ENCODE results near the gene SERPINA5. TPM values are rescaled to one million over a fixed set of nuclear protein-coding genes. Genes with fewer than 3 reads are reported as not detected.
A peak's percentile ranks its signal among the peaks of the same experiment; 100 is the strongest.

The SERPINA5 gene
- total and polyA plus RNA-seq, 4 experiments from 2014 or later, result not detected

DNA sequence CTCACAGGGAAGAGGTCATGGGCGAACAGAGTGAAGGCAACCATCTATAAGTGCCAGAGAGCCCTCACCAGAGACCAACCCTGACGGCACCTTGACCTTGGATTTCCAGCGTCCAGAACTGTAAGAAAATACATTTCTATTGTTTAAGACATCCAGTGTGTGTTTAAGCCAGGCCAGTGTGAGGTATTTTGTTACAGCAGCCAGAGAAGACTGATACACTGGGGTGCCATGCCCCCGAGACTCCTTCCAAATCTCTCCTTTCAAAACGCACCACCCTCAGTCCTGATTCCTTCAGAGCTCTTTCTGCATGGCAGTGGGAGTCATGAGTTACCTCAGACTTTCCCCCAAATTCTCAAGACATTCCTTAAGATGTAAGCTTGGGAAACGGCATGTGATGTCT lies 2.5 kb upstream of the SERPINA5 start:
- CTCF ChIA-PET (ENCODE audit: partially characterized antibody), result no interaction called here
- no peak overlapping the region for H3K4me3 Mint-ChIP-seq
- no peak overlapping the region for H3K27ac Mint-ChIP-seq
- no peaks in the 10 kb centered on the region for H3K4me1 ChIP-seq (ENCODE audit: insufficient read depth, low read length)
- H3K27ac ChIP-seq (ENCODE audit: low read depth, low read length), result no peak overlapping the region
- H3K4me3 ChIP-seq (ENCODE audit: low read length in 2 of 2), result no peak overlapping the region
- intact Hi-C loops (cut with micrococcal nuclease), result no loop called here
- H3K27me3 ChIP-seq (ENCODE audit: insufficient read depth, low read length), result no peaks in the 10 kb centered on the region
- POLR2A ChIA-PET (ENCODE audit: partially characterized antibody), result no interaction called here
- H3K36me3 Mint-ChIP-seq, result no peaks in the 10 kb centered on the region
- H3K36me3 ChIP-seq (ENCODE audit: insufficient read depth, low read length), result no peaks in the 10 kb centered on the region
- no peaks in the 10 kb centered on the region for H3K9me3 ChIP-seq (ENCODE audit: control insufficient read depth in 1 of 2, low read length in 2 of 2)
- H3K27me3 Mint-ChIP-seq, result peaks cover 0 to 3% of the 10 kb centered on the region in 2 donors
- no peak for DNase-seq
- H3K9me3 Mint-ChIP-seq, result no peaks in the 10 kb centered on the region
- H3K4me1 Mint-ChIP-seq, result no peaks in the 10 kb centered on the region

DNA sequence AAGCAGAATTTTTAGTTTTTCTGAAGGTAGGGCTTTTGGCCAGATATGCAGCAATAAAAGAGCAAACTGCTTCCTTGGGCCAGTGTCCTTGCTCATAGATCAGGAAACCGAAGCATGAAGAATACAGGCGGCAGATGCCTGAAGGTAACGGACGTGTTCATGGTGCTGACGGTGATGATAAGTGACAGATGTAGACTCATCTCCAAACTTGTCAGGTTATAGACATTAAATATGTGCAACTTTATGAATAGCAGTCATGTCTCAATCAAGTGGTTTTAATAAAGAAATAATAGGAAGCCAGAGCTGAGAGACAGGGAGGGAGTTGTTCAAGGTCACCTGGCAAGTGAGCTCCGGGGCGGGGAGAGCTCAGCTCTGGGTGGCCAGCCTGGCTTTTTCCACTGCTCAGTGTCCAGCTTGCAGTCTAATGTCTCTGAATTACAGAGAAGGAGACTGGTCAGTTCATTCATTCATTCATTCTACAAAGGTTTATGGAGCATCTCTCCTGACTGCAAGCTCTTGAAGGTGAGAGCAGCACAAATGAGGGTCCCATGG lies 1.0 kb downstream of the SERPINA5 start:
- no peak overlapping the region for H3K4me3 Mint-ChIP-seq
- H3K27ac Mint-ChIP-seq, result no peak overlapping the region
- peaks cover 2 to 3% of the 10 kb centered on the region in 2 donors for H3K27me3 Mint-ChIP-seq
- H3K9me3 Mint-ChIP-seq, result no peaks in the 10 kb centered on the region
- H3K27me3 ChIP-seq (ENCODE audit: insufficient read depth, low read length), result no peaks in the 10 kb centered on the region
- CTCF ChIA-PET (ENCODE audit: partially characterized antibody), result no interaction called here
- DNase-seq, result no peak
- H3K36me3 ChIP-seq (ENCODE audit: insufficient read depth, low read length), result no peaks in the 10 kb centered on the region
- no peak overlapping the region for H3K27ac ChIP-seq (ENCODE audit: low read depth, low read length)
- no peaks in the 10 kb centered on the region for H3K9me3 ChIP-seq (ENCODE audit: control insufficient read depth in 1 of 2, low read length in 2 of 2)
- H3K36me3 Mint-ChIP-seq, result no peaks in the 10 kb centered on the region
- POLR2A ChIA-PET (ENCODE audit: partially characterized antibody), result no interaction called here
- H3K4me3 ChIP-seq (ENCODE audit: low read length in 2 of 2), result no peak overlapping the region
- H3K4me1 ChIP-seq (ENCODE audit: insufficient read depth, low read length), result no peaks in the 10 kb centered on the region
- no peaks in the 10 kb centered on the region for H3K4me1 Mint-ChIP-seq
- intact Hi-C loops (cut with micrococcal nuclease), result no loop called here

DNA sequence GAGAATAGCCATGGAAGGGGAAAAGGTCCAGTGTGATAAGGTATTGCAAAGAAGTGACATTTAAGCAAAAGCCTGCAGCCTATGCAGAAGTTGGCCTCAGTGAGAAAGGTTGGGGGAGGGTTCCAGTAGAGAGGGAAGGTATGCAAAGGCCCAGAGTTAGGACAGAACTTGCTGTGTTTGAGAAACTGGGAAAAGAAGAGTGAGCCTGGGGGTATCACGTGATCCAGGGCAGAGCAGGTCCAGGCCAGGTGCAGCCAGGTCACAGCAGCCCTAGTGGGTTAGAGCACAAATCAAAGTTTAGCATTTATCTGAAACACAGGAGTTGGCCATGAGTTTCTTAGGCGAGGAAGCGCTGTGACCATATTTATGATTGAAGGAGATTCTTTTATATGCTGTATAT lies 1.6 kb downstream of the SERPINA5 start:
- Mint-ChIP-seq H3K9me3 (no peaks in the 10 kb centered on the region), H3K4me3 (no peak overlapping the region), H3K27ac (no peak overlapping the region), H3K27me3 (peaks cover 2 to 3% of the 10 kb centered on the region in 2 donors), H3K4me1 (no peaks in the 10 kb centered on the region), H3K36me3 (no peaks in the 10 kb centered on the region)
- POLR2A ChIA-PET (ENCODE audit: partially characterized antibody), result no interaction called here
- H3K4me3 ChIP-seq (ENCODE audit: low read length in 2 of 2), result no peak overlapping the region
- no peak overlapping the region for H3K27ac ChIP-seq (ENCODE audit: low read depth, low read length)
- H3K27me3 ChIP-seq (ENCODE audit: insufficient read depth, low read length), result no peaks in the 10 kb centered on the region
- CTCF ChIA-PET (ENCODE audit: partially characterized antibody), result no interaction called here
- intact Hi-C loops (cut with micrococcal nuclease), result no loop called here
- DNase-seq, result no peak
- no peaks in the 10 kb centered on the region for H3K4me1 ChIP-seq (ENCODE audit: insufficient read depth, low read length)
- H3K36me3 ChIP-seq (ENCODE audit: insufficient read depth, low read length), result no peaks in the 10 kb centered on the region
- H3K9me3 ChIP-seq (ENCODE audit: control insufficient read depth in 1 of 2, low read length in 2 of 2), result no peaks in the 10 kb centered on the region

GRCh38 chr14:94583557-94583956 lies 2.3 kb downstream of the SERPINA5 start:
- no peaks in the 10 kb centered on the region for H3K9me3 Mint-ChIP-seq
- H3K9me3 ChIP-seq (ENCODE audit: control insufficient read depth in 1 of 2, low read length in 2 of 2), result no peaks in the 10 kb centered on the region
- CTCF ChIA-PET (ENCODE audit: partially characterized antibody), result no interaction called here
- POLR2A ChIA-PET (ENCODE audit: partially characterized antibody), result no interaction called here
- H3K4me1 Mint-ChIP-seq, result no peaks in the 10 kb centered on the region
- H3K27ac ChIP-seq (ENCODE audit: low read depth, low read length), result no peak overlapping the region
- no peak overlapping the region for H3K27ac Mint-ChIP-seq
- intact Hi-C loops (cut with micrococcal nuclease), result no loop called here
- no peak overlapping the region for H3K4me3 Mint-ChIP-seq
- H3K36me3 ChIP-seq (ENCODE audit: insufficient read depth, low read length), result no peaks in the 10 kb centered on the region
- H3K4me1 ChIP-seq (ENCODE audit: insufficient read depth, low read length), result no peaks in the 10 kb centered on the region
- no peaks in the 10 kb centered on the region for H3K27me3 ChIP-seq (ENCODE audit: insufficient read depth, low read length)
- DNase-seq, result no peak
- peaks cover 3 to 4% of the 10 kb centered on the region in 2 donors for H3K27me3 Mint-ChIP-seq
- H3K4me3 ChIP-seq (ENCODE audit: low read length in 2 of 2), result no peak overlapping the region
- no peaks in the 10 kb centered on the region for H3K36me3 Mint-ChIP-seq

DNA sequence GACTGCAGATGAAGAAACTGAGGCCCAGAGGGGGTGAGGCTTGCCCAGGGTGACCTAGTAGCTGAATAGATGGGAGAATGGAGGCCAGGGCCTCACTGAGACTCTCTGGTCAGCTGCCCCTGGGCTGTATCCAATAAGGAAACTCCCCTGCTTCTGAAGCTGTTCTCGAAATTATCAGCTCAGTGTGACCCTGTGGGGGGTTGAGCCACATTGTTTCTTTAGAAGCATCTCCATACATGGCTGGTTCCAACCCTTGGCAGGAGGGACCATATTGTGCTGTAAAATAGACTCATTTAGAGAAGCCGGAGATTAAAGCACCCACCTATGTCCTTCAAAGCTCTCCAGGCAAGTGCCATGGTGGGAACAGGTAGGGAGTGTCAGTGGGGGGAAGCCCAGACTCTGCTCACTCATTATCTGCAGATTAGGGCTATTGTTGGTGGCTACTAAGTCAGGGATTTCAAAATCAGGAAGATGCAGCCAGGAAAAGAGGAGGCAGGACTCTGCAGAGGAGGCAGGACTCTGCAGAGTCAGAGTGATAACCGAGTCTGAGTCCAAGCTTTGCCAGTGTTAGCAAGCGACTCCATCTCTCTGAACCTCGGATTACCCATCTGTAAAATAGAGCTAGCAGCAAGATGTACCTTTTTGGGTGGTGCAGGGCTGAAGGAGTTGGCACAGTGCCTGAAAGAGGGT lies 3.5 kb downstream of the SERPINA5 start:
- Mint-ChIP-seq H3K4me1 (no peaks in the 10 kb centered on the region), H3K36me3 (no peaks in the 10 kb centered on the region), H3K27ac (no peak overlapping the region), H3K9me3 (no peaks in the 10 kb centered on the region), H3K4me3 (no peak overlapping the region), H3K27me3 (peaks cover 2 to 5% of the 10 kb centered on the region in 2 donors)
- no peak for DNase-seq
- POLR2A ChIA-PET (ENCODE audit: partially characterized antibody), result no interaction called here
- no peak overlapping the region for H3K27ac ChIP-seq (ENCODE audit: low read depth, low read length)
- intact Hi-C loops (cut with micrococcal nuclease), result no loop called here
- no peak overlapping the region for H3K4me3 ChIP-seq (ENCODE audit: low read length in 2 of 2)
- no peaks in the 10 kb centered on the region for H3K27me3 ChIP-seq (ENCODE audit: insufficient read depth, low read length)
- H3K36me3 ChIP-seq (ENCODE audit: insufficient read depth, low read length), result no peaks in the 10 kb centered on the region
- CTCF ChIA-PET (ENCODE audit: partially characterized antibody), result no interaction called here
- no peaks in the 10 kb centered on the region for H3K4me1 ChIP-seq (ENCODE audit: insufficient read depth, low read length)
- H3K9me3 ChIP-seq (ENCODE audit: control insufficient read depth in 1 of 2, low read length in 2 of 2), result no peaks in the 10 kb centered on the region

DNA sequence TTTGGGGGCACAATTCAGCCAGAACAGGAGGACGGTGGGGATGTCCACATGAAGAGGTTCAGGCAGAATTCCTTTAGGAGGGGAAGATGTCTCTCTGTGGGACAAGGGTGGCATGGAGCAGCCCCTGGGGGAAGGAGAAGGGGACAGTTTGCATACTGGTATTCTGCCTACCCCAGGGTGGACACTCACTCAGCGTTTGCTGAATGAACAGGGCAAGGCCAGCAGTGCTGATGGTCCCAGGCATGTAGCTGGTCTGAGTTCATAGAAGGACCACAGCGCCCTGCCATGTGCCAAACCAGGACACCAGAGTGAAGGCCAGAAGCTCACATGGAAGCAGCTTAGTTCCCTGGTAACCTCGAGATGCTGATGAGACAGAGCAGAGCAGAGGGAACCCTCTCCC lies 5.4 kb downstream of the SERPINA5 start:
- intact Hi-C loops (cut with micrococcal nuclease), result no loop called here
- no peak overlapping the region for H3K4me3 ChIP-seq (ENCODE audit: low read length in 2 of 2)

DNA sequence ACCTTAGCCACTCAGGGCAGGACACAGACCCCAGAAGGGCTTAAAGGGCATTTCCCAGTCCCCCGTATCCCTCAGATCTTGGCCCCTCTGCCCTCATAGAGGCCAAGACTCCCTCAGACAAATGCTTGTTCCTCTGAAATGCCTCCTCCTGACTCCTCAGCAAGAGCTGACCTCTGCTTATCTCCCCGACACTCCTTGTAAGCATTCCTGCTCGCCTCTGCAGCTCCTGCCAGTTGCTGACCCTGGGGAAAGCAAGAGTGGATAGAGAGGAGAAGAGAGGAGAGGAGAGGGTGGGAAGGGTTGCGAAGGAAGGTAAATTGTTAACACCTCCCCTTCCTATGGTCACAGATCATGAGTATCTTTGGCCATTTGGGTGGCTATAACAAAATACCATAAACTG lies 7.1 kb downstream of the SERPINA5 start:
- Histone ChIP-seq H3K36me3 (ENCODE audit: insufficient read depth, low read length) (no peaks in the 10 kb centered on the region), H3K27ac (ENCODE audit: low read depth, low read length) (no peak overlapping the region), H3K27me3 (ENCODE audit: insufficient read depth, low read length) (no peaks in the 10 kb centered on the region), H3K4me3 (ENCODE audit: low read length in 2 of 2) (no peak overlapping the region), H3K9me3 (ENCODE audit: control insufficient read depth in 1 of 2, low read length in 2 of 2) (no peaks in the 10 kb centered on the region), H3K4me1 (ENCODE audit: insufficient read depth, low read length) (no peaks in the 10 kb centered on the region)
- Mint-ChIP-seq H3K36me3 (no peaks in the 10 kb centered on the region), H3K9me3 (peaks cover 0 to 1% (median 0%) of the 10 kb centered on the region in 8 donors), H3K4me1 (peaks cover 0 to 1% (median 0%) of the 10 kb centered on the region in 4 donors), H3K4me3 (no peak overlapping the region), H3K27me3 (peaks cover 2 to 5% of the 10 kb centered on the region in 2 donors), H3K27ac (no peak overlapping the region)
- ChIA-PET CTCF (ENCODE audit: partially characterized antibody) (no interaction called here), POLR2A (ENCODE audit: partially characterized antibody) (no interaction called here)
- no peak for DNase-seq
- intact Hi-C loops (cut with micrococcal nuclease), result no loop called here

More for the DNA sequence above, 5.4 kb downstream of the SERPINA5 start:
- H3K27ac ChIP-seq (ENCODE audit: low read depth, low read length), result no peak overlapping the region
- H3K9me3 ChIP-seq (ENCODE audit: control insufficient read depth in 1 of 2, low read length in 2 of 2), result no peaks in the 10 kb centered on the region
- Mint-ChIP-seq H3K4me3 (no peak overlapping the region), H3K4me1 (peaks cover 0 to 1% (median 0%) of the 10 kb centered on the region in 4 donors), H3K27ac (peak overlapping the region in 1 of 7 donors; percentile 39), H3K27me3 (peaks cover 4 to 5% of the 10 kb centered on the region in 2 donors), H3K36me3 (no peaks in the 10 kb centered on the region), H3K9me3 (peaks cover 0 to 1% (median 0%) of the 10 kb centered on the region in 8 donors)
- ChIA-PET CTCF (ENCODE audit: partially characterized antibody) (no interaction called here), POLR2A (ENCODE audit: partially characterized antibody) (no interaction called here)
- DNase-seq, result no peak
- H3K4me1 ChIP-seq (ENCODE audit: insufficient read depth, low read length), result no peaks in the 10 kb centered on the region
- no peaks in the 10 kb centered on the region for H3K36me3 ChIP-seq (ENCODE audit: insufficient read depth, low read length)
- H3K27me3 ChIP-seq (ENCODE audit: insufficient read depth, low read length), result no peaks in the 10 kb centered on the region

All from CD4-positive, alpha-beta memory T cell (primary cell).